ENCODE measurements around the gene DTNBP1.
"Not testable (repeated sequence)": the region's sequence is repeated elsewhere in the genome, so short reads cannot be mapped to it uniquely, and the experiment has no call there.

Gene DTNBP1

GRCh38 chr6:15674690-15675386, 12.0 kb upstream of the DTNBP1 start:
- in situ Hi-C loops (cut with HindIII; ENCODE audit: low pct_ligation_motif_present, low sequenced_read_pairs) = loop anchor here (25.0 kb wide), 1 partner anchor 512 kb away; no protein-coding TSS in a partner anchor

GRCh38 chr6:15673666-15674065, 10.8 kb upstream of the DTNBP1 start:
- no peak for DNase-seq
- H3K27me3 ChIP-seq (replicated peaks) = peaks cover 9% of the 10 kb centered on the region
- TF ChIP-seq CTCF (IDR thresholded peaks at IDR 0.05; ENCODE audit: low read depth, low read length, missing control alignments) = no peak
- no peaks in the 10 kb centered on the region for H3K36me3 ChIP-seq (replicated peaks)
- no peak overlapping the region for H3K27ac ChIP-seq
- no peak overlapping the region for H3K4me3 ChIP-seq (ENCODE audit: low read depth, low read length)
- in situ Hi-C loops (cut with HindIII; ENCODE audit: low pct_ligation_motif_present, low sequenced_read_pairs) = no loop called here

More at GRCh38 chr6:15674690-15675386, 12.0 kb upstream of the DTNBP1 start:
- Histone ChIP-seq H3K27me3 (replicated peaks) (peaks cover 9% of the 10 kb centered on the region), H3K36me3 (replicated peaks) (no peaks in the 10 kb centered on the region), H3K27ac (no peak overlapping the region), H3K4me3 (ENCODE audit: low read depth, low read length) (no peak overlapping the region)
- no peak for DNase-seq
- no peak for TF ChIP-seq CTCF (IDR thresholded peaks at IDR 0.05; ENCODE audit: low read depth, low read length, missing control alignments)

GRCh38 chr6:15672818-15673217, 10.0 kb upstream of the DTNBP1 start:
- DNase-seq = no peak
- H3K4me3 ChIP-seq (ENCODE audit: low read depth, low read length) = no peak overlapping the region
- TF ChIP-seq CTCF (IDR thresholded peaks at IDR 0.05; ENCODE audit: low read depth, low read length, missing control alignments) = no peak
- H3K27me3 ChIP-seq (replicated peaks) = peaks cover 9% of the 10 kb centered on the region
- H3K36me3 ChIP-seq (replicated peaks) = no peaks in the 10 kb centered on the region
- in situ Hi-C loops (cut with HindIII; ENCODE audit: low pct_ligation_motif_present, low sequenced_read_pairs) = no loop called here
- no peak overlapping the region for H3K27ac ChIP-seq

GRCh38 chr6:15672291-15672690, 9.5 kb upstream of the DTNBP1 start:
- Histone ChIP-seq H3K36me3 (replicated peaks) (no peaks in the 10 kb centered on the region), H3K27ac (no peak overlapping the region), H3K4me3 (ENCODE audit: low read depth, low read length) (no peak overlapping the region), H3K27me3 (replicated peaks) (peaks cover 9% of the 10 kb centered on the region)
- in situ Hi-C loops (cut with HindIII; ENCODE audit: low pct_ligation_motif_present, low sequenced_read_pairs) = no loop called here
- no peak for DNase-seq
- no peak for TF ChIP-seq CTCF (IDR thresholded peaks at IDR 0.05; ENCODE audit: low read depth, low read length, missing control alignments)

- TF ChIP-seq CTCF (IDR thresholded peaks at IDR 0.05; ENCODE audit: low read depth, low read length, missing control alignments) = no peak
- in situ Hi-C loops (cut with HindIII; ENCODE audit: low pct_ligation_motif_present, low sequenced_read_pairs) = no loop called here
- Histone ChIP-seq H3K27me3 (replicated peaks) (peaks cover 9% of the 10 kb centered on the region), H3K27ac (no peak overlapping the region), H3K4me3 (ENCODE audit: low read depth, low read length) (no peak overlapping the region), H3K36me3 (replicated peaks) (no peaks in the 10 kb centered on the region)
- DNase-seq = no peak
Observed at GRCh38 chr6:15668918-15669317, 6.1 kb upstream of the DTNBP1 start.

- H3K27me3 ChIP-seq (replicated peaks); H3K4me3 ChIP-seq (ENCODE audit: low read depth, low read length); in situ Hi-C loops (cut with HindIII; ENCODE audit: low pct_ligation_motif_present, low sequenced_read_pairs); DNase-seq; H3K27ac ChIP-seq; H3K36me3 ChIP-seq (replicated peaks): not testable (repeated sequence)
Observed at GRCh38 chr6:15666896-15667295, 4.1 kb upstream of the DTNBP1 start.
